Adipocyte (in vitro differentiated cells): ENCODE data around the gene DNAAF8.

Experiments used
- DNase-seq: peaks from one replicate; pipeline ENCODE4 v3.0.0-alpha.2; 2015; ENCODE audit warnings: low read depth
- H3K27me3 ChIP-seq: replicated peaks from 2 replicates; pipeline ENCODE4 v1.7.0; 2013; ENCODE audit warnings: mild to moderate bottlenecking, low read length, moderate library complexity; ENCODE audit not compliant: control insufficient read depth, insufficient read depth
- H3K36me3 ChIP-seq: 2 replicates; pipeline ENCODE4 v1.7.0; 2013; ENCODE audit warnings: low read length, mild to moderate bottlenecking, moderate library complexity; ENCODE audit not compliant: control insufficient read depth, insufficient read depth, severe bottlenecking
- H3K4me1 ChIP-seq: 2 replicates; pipeline ENCODE4 v1.7.0; 2013; ENCODE audit warnings: mild to moderate bottlenecking, low read length, moderate library complexity; ENCODE audit not compliant: control insufficient read depth, insufficient read depth
- H3K4me3 ChIP-seq: 2 replicates; pipeline ENCODE4 v1.7.0; 2013; ENCODE audit warnings: mild to moderate bottlenecking, low read length, moderate library complexity
- H3K9ac ChIP-seq: 2 replicates; pipeline ENCODE4 v1.7.0; 2013; ENCODE audit warnings: mild to moderate bottlenecking, low read length, moderate library complexity
- H3K9me3 ChIP-seq: 2 replicates; pipeline ENCODE4 v1.7.0; 2013; ENCODE audit warnings: mild to moderate bottlenecking, low read length, moderate library complexity; ENCODE audit not compliant: control insufficient read depth

The DNAAF8 gene

GRCh38 chr16:4734063-4734729 lies at the start of gene DNAAF8, which contains the start of gene ANKS3:
DNAAF8 (plus strand) TSS chr16:4734537; CDS start chr16:4736515, 1,978 bp downstream.
ANKS3 (minus strand) TSS chr16:4734271; CDS start chr16:4730149, 4,122 bp downstream.
- peaks cover 4% of the 10 kb centered on the region for H3K27me3 ChIP-seq
- peaks cover 11% of the 10 kb centered on the region for H3K36me3 ChIP-seq
- H3K4me1 ChIP-seq = peaks cover 5% of the 10 kb centered on the region
- H3K9ac ChIP-seq = peak within 1 kb of the TSS; percentile 95
- peak; percentile 99 for DNase-seq
- H3K4me3 ChIP-seq = peak within 1 kb of the TSS; percentile 99
- H3K9me3 ChIP-seq = no peaks in the 10 kb centered on the region

- no peaks in the 10 kb centered on the region for H3K9me3 ChIP-seq
- H3K4me3 ChIP-seq = no peak overlapping the region
- DNase-seq = no peak
- no peaks in the 10 kb centered on the region for H3K27me3 ChIP-seq
- H3K4me1 ChIP-seq = no peaks in the 10 kb centered on the region
- H3K9ac ChIP-seq = no peak overlapping the region
- H3K36me3 ChIP-seq = peaks cover 54% of the 10 kb centered on the region
Measured at GRCh38 chr16:4684763-4685162, 49.6 kb upstream of the DNAAF8 start.

GRCh38 chr16:4685292-4685691 lies 49.0 kb upstream of the DNAAF8 start:
- Histone ChIP-seq H3K36me3 (peaks cover 56% of the 10 kb centered on the region), H3K4me1 (no peaks in the 10 kb centered on the region), H3K9me3 (no peaks in the 10 kb centered on the region), H3K4me3 (no peak overlapping the region), H3K9ac (no peak overlapping the region), H3K27me3 (no peaks in the 10 kb centered on the region)
- DNase-seq = no peak

GRCh38 chr16:4685776-4686496 lies 48.4 kb upstream of the DNAAF8 start:
- Histone ChIP-seq H3K36me3 (peaks cover 58% of the 10 kb centered on the region), H3K27me3 (no peaks in the 10 kb centered on the region), H3K4me1 (no peaks in the 10 kb centered on the region), H3K9ac (no peak overlapping the region), H3K9me3 (no peaks in the 10 kb centered on the region), H3K4me3 (no peak overlapping the region)
- no peak for DNase-seq

GRCh38 chr16:4686497-4687210 lies 47.7 kb upstream of the DNAAF8 start:
- Histone ChIP-seq H3K9ac (no peak overlapping the region), H3K9me3 (no peaks in the 10 kb centered on the region), H3K27me3 (no peaks in the 10 kb centered on the region), H3K36me3 (peaks cover 54% of the 10 kb centered on the region), H3K4me1 (no peaks in the 10 kb centered on the region), H3K4me3 (no peak overlapping the region)
- no peak for DNase-seq

- no peaks in the 10 kb centered on the region for H3K9me3 ChIP-seq
- H3K4me3 ChIP-seq = no peak overlapping the region
- H3K4me1 ChIP-seq = peaks cover 3% of the 10 kb centered on the region
- H3K36me3 ChIP-seq = peaks cover 47% of the 10 kb centered on the region
- H3K27me3 ChIP-seq = no peaks in the 10 kb centered on the region
- no peak for DNase-seq
- H3K9ac ChIP-seq = no peak overlapping the region
Measured at GRCh38 chr16:4687416-4687815, 46.9 kb upstream of the DNAAF8 start.

- peaks cover 10% of the 10 kb centered on the region for H3K4me1 ChIP-seq
- DNase-seq = no peak
- no peak overlapping the region for H3K4me3 ChIP-seq
- H3K36me3 ChIP-seq = peaks cover 41% of the 10 kb centered on the region
- no peaks in the 10 kb centered on the region for H3K9me3 ChIP-seq
- H3K9ac ChIP-seq = no peak overlapping the region
- no peaks in the 10 kb centered on the region for H3K27me3 ChIP-seq
Measured at GRCh38 chr16:4687946-4688673, 46.2 kb upstream of the DNAAF8 start.

- Histone ChIP-seq H3K4me1 (peaks cover 10% of the 10 kb centered on the region), H3K4me3 (no peak overlapping the region), H3K9me3 (no peaks in the 10 kb centered on the region), H3K9ac (no peak overlapping the region), H3K36me3 (peaks cover 36% of the 10 kb centered on the region), H3K27me3 (no peaks in the 10 kb centered on the region)
- DNase-seq = no peak
Measured at GRCh38 chr16:4688674-4689045, 45.7 kb upstream of the DNAAF8 start.

- DNase-seq = no peak
- Histone ChIP-seq H3K27me3 (no peaks in the 10 kb centered on the region), H3K4me1 (peaks cover 10% of the 10 kb centered on the region), H3K36me3 (peaks cover 32% of the 10 kb centered on the region), H3K9ac (no peak overlapping the region), H3K4me3 (no peak overlapping the region), H3K9me3 (no peaks in the 10 kb centered on the region)
Measured at GRCh38 chr16:4689091-4689671, 45.2 kb upstream of the DNAAF8 start.

- no peak overlapping the region for H3K9ac ChIP-seq
- no peak for DNase-seq
- H3K36me3 ChIP-seq = peaks cover 23% of the 10 kb centered on the region
- no peak overlapping the region for H3K4me3 ChIP-seq
- no peaks in the 10 kb centered on the region for H3K27me3 ChIP-seq
- H3K4me1 ChIP-seq = peaks cover 15% of the 10 kb centered on the region
- no peaks in the 10 kb centered on the region for H3K9me3 ChIP-seq
Measured at GRCh38 chr16:4689864-4690704, 44.3 kb upstream of the DNAAF8 start.
